ENCODE measurements around the gene ENOX2. TPM values are rescaled to one million over a fixed set of nuclear protein-coding genes. Genes with fewer than 3 reads are reported as not detected.

ENOX2 gene
- total RNA-seq, 1 donor from 2014 or later, result 25.2 TPM

DNA sequence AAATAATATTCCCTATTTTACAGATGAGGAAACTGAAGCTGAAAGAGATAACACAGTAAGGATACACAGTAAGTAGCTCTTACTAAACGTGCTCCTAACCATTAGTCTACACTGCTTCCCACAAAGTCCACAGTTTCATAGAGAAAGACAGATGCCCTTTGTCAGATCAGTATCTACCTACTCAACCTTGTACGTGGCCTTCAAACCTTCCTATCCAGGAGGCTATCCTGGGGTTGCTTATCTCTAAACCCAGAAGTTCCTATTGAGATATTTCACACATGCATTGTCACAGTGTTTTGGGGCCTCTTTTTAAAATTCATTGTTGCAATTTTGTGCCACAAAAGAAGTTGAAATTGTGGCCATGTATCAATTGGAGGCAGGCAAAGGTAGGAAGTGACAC lies 208.0 kb downstream of the ENOX2 start:
- no peak for DNase-seq (ENCODE audit: extremely low spot score, unreplicated experiment)
- H3K4me1 Mint-ChIP-seq (ENCODE audit: unreplicated experiment), result peaks cover 3% of the 10 kb centered on the region
- TF ChIP-seq, protein P1, sequence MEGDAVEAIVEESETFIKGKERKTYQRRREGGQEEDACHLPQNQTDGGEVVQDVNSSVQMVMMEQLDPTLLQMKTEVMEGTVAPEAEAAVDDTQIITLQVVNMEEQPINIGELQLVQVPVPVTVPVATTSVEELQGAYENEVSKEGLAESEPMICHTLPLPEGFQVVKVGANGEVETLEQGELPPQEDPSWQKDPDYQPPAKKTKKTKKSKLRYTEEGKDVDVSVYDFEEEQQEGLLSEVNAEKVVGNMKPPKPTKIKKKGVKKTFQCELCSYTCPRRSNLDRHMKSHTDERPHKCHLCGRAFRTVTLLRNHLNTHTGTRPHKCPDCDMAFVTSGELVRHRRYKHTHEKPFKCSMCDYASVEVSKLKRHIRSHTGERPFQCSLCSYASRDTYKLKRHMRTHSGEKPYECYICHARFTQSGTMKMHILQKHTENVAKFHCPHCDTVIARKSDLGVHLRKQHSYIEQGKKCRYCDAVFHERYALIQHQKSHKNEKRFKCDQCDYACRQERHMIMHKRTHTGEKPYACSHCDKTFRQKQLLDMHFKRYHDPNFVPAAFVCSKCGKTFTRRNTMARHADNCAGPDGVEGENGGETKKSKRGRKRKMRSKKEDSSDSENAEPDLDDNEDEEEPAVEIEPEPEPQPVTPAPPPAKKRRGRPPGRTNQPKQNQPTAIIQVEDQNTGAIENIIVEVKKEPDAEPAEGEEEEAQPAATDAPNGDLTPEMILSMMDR (conservative IDR thresholded peaks at IDR 0.05), result no peak
- H3K4me3 Mint-ChIP-seq, result no peak overlapping the region
- H3K9me3 Mint-ChIP-seq, result no peaks in the 10 kb centered on the region
- H3K27me3 Mint-ChIP-seq, result no peaks in the 10 kb centered on the region
- H3K36me3 Mint-ChIP-seq, result peaks cover 4% of the 10 kb centered on the region
- no peak overlapping the region for H3K27ac Mint-ChIP-seq

DNA sequence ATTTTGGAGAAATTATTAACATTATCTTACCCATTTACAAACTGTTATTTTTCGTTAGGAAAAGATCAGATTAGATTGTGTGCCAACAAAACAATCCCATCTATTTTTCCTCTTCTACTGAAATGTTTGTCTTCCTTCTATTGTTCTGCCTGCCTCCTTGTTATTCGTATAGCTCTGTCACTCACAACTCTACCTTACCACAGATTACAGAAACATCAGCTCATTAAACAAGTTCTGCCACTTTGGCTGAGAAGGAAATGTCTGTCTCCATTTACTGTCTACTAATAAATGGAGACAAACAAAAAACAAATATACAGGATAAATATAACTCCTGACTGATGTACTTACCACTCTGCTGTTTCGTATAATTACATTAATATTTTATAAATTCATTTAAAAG lies 211.4 kb downstream of the ENOX2 start:
- DNase-seq (ENCODE audit: extremely low spot score, unreplicated experiment), result no peak
- Mint-ChIP-seq H3K4me3 (no peak overlapping the region), H3K9me3 (no peaks in the 10 kb centered on the region), H3K27ac (no peak overlapping the region), H3K4me1 (ENCODE audit: unreplicated experiment) (peaks cover 3% of the 10 kb centered on the region), H3K27me3 (no peaks in the 10 kb centered on the region), H3K36me3 (peaks cover 4% of the 10 kb centered on the region)
- TF ChIP-seq, protein P1 (conservative IDR thresholded peaks at IDR 0.05), result no peak

DNA sequence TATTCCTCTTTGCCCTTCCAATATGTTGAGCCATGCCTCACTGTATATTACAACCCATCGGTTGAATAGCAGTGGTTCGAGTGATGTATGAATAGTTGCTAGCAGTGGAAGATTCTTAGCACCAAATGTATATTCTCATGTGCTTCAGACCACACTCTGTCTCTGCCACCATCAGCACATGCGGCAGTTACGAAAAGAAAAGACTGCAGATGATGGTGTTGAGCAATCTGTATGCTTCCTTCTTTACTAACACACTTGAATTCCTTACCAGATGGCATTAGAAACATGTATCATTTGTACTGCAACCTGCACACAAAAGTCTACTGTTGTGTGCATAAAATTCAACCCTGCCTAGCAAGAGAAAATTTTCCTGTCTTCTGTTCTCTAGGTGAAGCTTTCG lies 214.6 kb downstream of the ENOX2 start:
- TF ChIP-seq, protein P1 (conservative IDR thresholded peaks at IDR 0.05), result no peak
- peaks cover 3% of the 10 kb centered on the region for H3K4me1 Mint-ChIP-seq (ENCODE audit: unreplicated experiment)
- no peak overlapping the region for H3K4me3 Mint-ChIP-seq
- H3K36me3 Mint-ChIP-seq, result peaks cover 9% of the 10 kb centered on the region
- DNase-seq (ENCODE audit: extremely low spot score, unreplicated experiment), result no peak
- H3K27ac Mint-ChIP-seq, result no peak overlapping the region
- no peaks in the 10 kb centered on the region for H3K9me3 Mint-ChIP-seq
- no peaks in the 10 kb centered on the region for H3K27me3 Mint-ChIP-seq

DNA sequence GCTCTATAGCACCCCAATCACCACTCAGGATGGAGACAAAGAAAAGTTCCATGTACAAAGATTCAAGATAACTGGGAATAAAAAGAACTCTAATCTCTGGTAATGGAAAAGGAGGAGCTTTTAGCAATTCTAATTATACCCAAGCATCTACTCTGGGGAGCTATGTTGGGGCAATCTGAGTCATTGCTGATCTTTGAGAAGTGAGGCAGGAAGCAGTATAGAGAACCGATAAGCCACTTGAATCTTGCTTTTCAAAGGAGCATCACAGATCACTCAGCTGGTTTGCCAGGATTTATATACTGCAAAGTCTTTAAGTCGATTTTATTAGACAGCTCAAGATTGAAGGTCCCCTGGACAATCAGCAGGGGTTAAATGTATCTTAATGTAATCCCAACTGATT lies 220.0 kb downstream of the ENOX2 start:
- no peak overlapping the region for H3K4me3 Mint-ChIP-seq
- peaks cover 5% of the 10 kb centered on the region for H3K4me1 Mint-ChIP-seq (ENCODE audit: unreplicated experiment)
- H3K27ac Mint-ChIP-seq, result no peak overlapping the region
- H3K36me3 Mint-ChIP-seq, result peaks cover 14% of the 10 kb centered on the region
- no peaks in the 10 kb centered on the region for H3K27me3 Mint-ChIP-seq
- TF ChIP-seq, protein P1 (conservative IDR thresholded peaks at IDR 0.05), result no peak
- H3K9me3 Mint-ChIP-seq, result no peaks in the 10 kb centered on the region
- no peak for DNase-seq (ENCODE audit: extremely low spot score, unreplicated experiment)

DNA sequence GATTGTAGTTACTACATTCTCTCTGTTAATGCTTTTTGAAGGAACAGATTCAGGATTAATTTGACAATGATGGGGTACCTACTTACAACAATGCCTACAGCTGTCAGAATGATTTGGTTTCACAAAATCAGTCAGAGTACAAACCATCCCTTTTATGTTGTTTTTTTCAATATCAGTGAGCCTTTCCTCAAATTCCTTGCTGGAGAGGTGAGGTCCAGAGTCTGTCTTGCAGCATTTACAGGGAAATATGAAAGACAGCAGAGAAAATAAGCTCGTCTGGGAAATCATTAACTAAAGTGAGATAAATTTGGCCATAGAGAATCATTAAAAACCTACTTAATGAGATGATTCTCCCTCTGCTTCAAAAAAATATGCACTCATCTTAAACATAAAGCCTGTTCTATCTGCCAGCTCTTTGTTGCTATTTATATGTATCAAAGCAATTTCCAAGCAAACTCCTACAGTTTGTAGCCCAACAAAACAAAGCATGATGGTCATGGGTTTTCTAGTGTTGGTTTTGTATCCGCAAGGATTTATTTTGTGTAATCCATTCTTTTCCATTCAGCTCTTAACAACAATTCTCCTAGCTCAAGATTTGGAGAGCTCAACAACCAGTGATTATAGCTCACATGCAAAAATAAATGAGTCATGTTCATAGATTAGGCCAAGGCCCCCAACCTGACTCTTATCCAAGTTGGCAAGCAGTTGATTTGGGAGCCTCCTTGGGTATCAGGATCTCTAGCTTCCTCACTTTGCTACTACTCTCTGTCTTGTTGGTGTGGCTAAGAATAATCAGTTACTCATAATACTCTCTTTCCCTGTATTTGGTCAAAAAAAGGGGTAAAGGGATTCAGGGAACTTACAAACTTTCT lies 222.6 kb downstream of the ENOX2 start:
- Mint-ChIP-seq H3K36me3 (peaks cover 16% of the 10 kb centered on the region), H3K27me3 (no peaks in the 10 kb centered on the region)

More for the DNA sequence above, 222.6 kb downstream of the ENOX2 start:
- Mint-ChIP-seq H3K27ac (no peak overlapping the region), H3K9me3 (no peaks in the 10 kb centered on the region), H3K4me1 (ENCODE audit: unreplicated experiment) (peaks cover 5% of the 10 kb centered on the region), H3K4me3 (no peak overlapping the region)
- DNase-seq (ENCODE audit: extremely low spot score, unreplicated experiment), result no peak
- TF ChIP-seq, protein P1 (conservative IDR thresholded peaks at IDR 0.05), result no peak

Measured in type B pancreatic cell (in vitro differentiated cells).